HG02840 (cell line): Measurements from ENCODE around the gene STK24.

Source experiments
- ATAC-seq: cut with Tn5 transposase; IDR thresholded peaks from one replicate; pipeline ENCODE4 v1.9.1; 2021; ENCODE audit warnings: mild to moderate bottlenecking, moderate library complexity, moderate number of reproducible peaks; ENCODE audit not compliant: unreplicated experiment, low FRiP score

Gene STK24

DNA sequence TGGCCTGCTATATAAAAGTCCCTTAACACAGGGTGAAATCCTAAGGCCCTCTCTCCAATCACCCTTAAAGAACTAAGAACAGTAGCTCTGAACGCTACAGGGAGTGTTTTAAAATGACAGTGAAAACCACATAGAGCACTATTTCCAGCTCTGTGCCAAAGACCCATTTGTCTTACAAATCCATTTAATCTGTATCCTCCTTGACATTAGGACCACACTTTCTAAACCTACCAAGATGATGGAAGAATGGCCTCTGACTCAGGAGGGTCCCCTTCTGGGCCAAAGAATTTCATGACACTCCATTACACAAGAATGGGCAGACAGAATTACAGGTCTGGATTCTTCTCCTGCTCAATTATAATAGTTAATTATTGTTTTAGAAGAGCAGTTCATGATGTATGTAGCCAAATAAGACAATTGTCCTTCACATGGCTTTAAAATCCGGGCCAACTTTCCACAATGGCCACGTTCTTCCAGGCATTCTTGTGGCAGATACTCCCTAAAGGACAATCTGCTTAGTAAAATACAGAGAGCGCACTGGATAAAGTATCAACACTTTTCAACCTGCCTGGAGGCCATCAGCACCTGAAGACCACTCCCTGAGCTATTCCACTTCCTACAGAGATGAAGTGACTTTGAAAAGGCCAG is 61.0 kb downstream of the STK24 start:
- peak; percentile 40 for ATAC-seq

DNA sequence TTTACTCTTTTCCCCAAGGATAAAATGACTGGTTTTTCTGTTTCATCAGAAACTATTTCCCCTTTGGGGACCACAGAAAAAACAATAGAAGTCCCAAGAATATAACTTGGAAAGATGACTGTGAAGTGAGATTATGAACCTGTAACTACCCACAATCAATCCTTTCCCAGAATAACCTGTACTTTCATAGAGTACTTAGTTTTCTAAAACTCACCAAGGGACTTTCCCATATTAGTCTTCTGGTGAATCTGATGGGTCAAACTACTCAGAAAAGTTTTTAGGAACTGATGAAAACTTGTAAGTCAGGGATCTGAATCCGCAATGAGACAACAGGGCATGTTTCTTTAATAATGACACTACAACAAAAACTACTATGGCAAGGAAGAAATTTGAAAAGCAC is 62.6 kb downstream of the STK24 start:
- no peak for ATAC-seq

DNA sequence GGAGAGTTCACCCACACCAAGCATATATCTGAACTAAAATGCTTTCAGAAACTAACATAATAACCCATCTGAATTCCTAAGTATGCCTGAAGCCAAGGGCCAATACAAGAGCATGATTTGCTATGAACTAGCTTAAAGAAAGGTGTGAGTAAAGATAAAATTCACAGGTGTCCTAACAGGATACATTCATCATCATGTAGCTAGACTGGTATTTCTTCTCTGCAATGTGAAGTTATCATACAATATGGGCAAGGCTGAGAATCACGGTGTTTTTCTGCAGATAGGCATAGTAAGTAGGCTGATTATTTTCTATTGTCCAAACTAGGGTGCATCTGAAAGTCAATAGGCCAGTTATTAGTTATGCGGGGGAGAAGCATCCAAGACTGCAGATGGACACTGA is 63.1 kb downstream of the STK24 start:
- ATAC-seq, result no peak

DNA sequence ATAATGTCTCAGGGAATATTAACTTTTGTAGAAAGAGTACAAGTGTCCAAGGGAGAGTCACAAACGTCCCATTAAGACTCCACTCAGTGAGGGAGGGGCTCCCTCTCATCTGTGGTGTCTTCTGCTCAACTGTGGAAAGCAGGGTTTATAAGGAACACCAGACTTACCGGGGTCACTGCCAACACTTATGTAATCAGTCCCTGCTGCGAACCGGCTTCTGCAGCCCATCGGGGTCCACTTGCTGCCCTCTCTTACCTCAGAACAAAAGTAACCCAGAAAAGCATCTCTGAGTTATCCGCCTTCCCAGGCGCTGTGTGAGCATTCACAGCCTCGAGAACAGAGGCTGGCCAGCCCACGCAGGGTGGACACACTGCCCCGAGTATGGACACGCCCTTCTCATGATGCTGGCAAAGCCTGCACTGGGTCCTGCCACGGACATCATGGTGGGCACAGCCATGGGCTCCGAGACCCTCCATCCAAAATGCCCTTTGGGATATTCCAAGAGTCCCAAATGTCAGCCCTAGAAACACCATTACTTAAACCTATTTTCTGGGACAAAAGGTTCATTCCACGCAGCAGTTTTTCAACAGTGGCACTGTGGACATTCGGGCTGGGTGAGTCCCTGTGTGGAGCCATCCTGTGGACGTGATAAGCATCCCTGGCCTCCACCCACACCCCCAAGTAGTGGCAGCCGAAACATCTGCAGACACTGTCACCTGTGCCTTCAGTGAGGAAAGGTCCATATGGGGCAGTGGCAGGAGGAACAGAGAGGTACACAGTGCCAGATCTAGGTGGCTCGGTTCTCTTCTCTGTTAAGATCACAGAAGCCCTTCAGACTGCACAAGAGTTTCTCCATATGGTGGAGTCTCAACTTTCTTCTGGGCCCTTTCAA is 63.9 kb downstream of the STK24 start:
- no peak for ATAC-seq

DNA sequence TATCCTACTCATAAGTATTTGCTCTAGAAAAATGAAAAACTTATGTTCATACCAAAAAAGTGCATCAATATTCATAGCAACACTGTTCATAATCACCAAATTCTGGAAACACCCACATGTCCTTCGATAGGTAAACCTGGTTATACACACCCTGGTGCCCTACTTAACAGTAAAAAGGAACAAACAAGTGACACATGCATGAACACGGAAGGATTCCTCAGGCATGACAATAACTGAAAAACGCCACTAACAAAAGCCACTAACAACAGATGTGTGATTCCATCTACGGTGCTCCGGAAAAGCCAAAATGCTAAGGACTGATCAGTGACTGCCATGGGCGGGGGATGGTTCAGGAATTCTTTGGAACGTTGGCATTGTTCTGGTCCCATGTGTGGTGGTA is 65.5 kb downstream of the STK24 start:
- ATAC-seq, result no peak

DNA sequence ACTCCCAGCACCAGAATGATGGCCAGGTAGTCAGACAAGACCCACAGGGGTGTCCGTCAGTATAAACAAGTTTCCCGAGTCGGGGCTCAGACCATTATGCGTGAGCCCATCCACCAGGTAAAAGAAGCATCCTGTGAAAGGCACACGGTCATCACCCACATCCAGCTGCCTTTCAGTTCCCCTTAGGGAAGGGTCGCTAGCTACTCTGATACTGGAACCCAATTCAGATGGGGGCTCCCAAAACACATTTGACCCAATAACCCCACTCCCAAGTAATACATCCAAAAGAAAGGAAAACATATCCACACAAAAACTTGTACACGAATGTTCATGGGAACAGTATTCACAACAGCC is 66.8 kb downstream of the STK24 start:
- no peak for ATAC-seq

DNA sequence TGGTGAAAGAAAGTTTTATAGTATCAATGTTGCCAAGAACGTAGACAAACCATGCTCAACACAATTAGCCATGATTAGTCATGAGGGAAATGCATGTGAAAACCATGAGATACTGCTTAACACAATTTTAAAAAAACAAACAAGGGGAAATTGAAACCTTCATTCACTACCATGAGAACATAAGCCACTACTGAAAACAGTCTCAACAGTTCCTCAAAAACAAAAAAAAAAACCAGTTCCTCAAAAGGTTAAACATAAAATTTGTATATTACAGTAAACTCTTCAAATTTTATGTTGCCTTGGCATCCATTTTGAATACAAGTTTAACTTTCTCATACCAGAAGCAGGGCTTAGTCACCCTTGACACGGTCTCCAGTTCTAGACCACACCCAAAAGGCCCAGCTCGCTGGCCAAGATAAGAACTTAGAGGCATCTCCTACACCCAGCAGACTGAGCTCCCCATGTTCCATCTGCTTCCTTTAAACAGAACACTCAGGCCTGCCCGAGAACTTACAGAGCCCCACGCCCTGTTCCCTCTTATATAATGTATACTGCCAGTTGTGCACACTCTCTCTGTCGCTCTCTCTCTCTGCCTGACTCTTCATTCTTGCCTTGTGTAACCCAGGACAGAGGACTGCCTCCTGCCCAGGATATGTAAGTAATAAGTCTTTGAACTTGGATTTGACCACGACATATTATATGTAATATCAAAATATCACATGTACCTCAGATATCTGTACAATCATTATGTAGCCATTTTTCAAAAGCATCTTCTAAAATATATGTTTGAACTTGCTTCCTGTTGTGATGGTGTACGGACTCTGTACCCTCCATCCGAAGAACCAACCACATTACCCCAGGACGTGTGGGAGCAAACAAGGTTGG is 67.4 kb downstream of the STK24 start:
- ATAC-seq, result peak; percentile 54

DNA sequence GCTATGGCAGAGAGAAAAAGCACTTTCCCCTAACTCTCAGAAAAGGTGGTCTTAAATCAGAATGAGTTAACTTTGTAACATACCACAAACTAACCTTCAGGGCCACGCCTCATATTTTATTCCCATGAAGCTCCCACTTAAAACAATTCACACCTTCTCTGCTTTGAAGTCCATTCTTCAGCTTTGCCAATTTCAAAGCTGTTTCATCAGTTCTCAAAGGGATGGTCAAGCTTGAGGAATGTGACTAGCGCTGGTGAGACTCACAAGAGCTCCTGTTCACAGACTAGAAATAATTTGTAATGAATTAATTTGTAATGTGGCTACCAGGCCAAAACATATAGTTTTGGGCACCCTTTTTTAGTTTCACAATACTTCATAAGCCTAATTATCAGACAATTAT is 68.2 kb downstream of the STK24 start:
- ATAC-seq, result no peak

DNA sequence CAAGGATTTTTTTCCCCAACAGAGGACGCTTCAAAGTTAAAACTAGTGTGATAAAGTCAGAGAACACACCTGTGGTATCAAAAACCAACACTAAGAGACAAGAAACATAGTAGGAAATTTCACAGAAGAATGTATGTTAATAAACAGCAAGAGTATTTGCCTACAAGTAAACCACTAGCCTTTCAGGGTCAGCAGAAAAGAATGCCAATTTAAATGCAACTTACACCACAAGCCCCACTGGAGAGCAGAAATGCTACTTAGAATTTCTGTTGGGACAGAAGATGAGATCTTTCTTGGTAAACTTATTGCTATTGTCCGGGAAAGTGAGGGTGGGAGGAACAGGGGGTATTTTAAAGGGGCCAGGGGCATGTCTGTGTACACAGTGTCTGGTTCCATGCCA is 68.6 kb downstream of the STK24 start:
- no peak for ATAC-seq

DNA sequence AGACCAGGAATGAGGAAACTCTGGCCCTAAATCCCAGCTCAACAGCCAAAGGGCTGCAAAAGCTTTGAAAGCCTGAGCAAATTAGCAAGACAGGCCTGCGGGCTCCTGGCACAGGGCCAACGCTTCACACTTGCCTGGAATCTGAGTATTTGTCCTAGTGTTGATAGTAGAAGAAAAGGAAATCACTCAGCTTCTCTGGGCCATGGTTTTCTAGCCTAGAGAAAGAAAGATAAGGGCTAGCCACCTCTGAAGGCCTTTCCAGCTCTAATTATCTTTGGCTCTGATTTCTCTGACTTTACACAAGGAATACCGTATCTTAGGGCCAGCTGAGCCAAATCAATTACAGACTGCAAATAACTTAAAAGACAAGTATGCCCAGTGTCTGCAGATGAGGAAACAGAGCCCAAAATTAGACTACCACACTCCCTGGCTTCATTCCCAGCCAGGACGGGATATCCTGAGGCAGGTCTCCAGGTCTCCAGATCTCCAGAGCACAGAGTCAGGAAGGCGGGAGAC is 69.6 kb downstream of the STK24 start:
- ATAC-seq, result no peak

DNA sequence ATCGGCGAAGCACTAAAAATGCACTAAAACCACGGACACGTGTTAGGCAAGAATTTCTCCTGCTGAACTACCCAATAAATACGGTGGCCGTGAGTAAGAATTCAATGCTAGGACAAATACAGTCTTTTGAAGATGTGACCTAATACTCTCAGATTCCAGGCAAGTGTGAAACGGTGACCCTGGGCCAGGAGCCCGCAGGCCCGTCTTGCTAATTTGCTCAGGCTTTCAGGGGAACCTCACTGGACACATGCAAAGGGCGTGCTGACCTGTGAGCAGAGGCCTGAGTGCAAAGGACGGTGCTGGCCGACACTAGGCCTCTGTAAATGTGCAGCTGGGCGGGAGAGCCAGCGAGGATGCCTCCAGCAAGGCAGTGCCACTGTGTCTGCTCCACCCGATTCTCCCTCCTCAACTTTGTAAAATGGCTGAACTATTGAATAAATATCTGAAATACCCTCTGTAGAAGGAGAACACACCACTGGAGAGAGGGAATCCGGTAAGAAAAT is 70.1 kb downstream of the STK24 start:
- no peak for ATAC-seq

DNA sequence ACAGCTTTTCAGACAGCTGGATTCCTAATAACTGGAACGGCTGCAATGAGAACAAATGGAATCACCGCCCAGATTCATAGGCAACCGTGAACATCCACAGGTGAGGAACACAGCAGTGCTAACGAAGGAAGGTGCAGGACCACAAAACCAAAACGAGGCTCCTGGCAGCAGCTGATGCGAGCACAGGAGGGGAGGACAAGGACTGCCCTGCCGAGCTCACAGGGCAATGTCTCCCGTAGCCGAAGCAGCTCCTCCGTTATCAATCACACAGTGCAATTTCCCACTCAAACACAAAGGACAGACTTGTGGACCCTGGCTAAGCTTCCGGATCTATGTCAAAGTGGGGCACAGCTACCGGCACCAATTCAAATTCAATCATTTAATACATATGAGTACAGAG is 70.6 kb downstream of the STK24 start:
- no peak for ATAC-seq

DNA sequence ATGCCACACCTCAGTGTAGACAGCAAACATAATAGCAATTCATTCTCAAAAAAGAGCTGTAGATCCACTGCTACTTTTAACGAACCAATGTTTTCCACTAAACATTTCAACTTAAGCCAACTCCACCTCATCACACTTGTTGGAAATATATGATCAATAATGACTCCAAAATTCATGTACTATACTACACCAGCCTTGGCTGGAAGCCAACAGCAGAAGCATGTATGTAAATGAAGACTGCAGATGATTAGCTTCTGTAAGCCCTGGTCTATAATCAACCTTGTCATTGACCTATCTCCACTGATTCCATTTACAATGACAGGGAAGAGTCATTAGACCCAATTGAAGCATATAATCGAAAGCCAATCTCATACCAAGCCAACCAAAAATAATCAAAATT is 71.7 kb downstream of the STK24 start:
- no peak for ATAC-seq

DNA sequence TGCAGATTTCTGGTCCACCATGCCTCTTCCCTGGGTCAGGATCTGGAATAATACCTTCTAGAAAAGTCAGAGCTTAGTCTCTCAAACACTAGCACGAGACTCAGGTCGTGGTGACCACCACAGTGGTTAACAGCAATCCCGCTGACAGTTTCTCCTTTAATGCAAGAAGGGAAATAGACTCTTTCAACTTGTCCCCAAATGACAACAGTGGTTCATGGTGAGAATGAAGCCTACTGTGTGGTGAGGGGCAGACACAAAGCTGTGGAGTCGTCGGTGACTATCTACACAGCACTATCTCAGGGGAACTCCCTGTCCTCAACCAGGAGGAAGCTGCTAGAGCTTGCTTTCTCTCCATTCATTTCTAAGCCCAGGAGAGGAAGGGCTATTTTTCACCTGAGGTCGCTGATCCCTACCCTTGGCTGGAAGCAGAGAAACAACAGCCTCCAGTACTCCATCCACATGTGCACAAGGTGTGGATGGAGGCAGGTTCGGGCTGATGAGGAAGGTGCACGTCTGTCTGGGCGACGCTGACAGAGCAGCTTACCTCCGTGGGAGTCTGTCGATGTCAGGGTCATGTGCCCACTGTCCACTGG is 72.4 kb downstream of the STK24 start:
- no peak for ATAC-seq

DNA sequence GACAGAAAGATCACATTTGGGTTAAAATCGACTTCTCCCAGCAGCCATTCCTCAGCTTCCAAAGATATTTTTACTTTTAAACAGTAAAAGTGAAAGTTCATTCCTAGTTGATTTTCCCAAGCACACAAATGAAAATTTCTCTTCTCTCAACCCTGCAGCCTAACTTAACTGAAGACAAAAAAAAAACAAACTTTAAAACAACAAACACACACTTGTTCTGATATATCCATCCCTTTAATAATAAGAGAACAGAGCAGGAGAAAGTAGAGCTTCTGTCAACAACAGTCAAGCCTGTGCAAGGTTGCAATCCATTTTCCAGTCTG is 72.9 kb downstream of the STK24 start:
- ATAC-seq, result no peak

DNA sequence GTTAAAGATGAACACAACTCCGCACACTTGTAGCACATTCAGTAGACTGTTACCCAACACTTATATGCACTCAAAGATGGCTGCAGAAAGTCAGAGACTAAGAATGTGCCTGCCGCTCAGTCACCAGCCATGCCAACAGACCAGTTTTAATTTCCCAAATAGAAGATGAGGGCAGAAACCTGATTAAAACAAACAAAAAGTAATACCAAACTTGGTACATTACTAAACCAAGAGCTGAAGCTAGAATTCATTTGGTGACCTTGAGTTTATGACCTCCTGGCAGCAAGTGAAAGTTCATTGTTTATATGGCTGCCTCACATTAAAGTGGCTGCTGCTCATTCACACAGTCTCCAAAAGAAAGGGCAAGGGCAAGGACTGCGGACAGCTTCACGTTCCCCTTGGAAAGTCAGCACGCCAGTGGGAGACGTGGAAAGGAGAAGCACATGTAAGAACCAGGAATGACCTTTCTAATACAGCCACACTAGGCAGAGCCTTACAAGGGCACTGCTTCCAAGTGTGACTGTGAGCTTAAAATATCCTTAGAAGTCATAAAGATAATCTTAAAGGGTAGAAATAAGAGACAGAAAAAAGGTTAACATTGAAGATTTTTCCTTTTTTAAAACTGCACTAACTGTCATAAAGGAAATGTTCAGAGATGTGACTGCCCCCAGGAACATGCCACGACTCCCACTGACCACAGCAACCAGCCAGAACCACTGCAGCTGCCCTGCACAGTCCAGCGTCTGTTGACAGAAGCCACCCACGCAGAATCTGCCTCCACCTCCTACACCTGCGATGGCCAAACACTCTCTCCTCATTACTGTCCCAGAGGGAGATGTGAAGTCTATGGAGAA is 73.5 kb downstream of the STK24 start:
- ATAC-seq, result no peak

DNA sequence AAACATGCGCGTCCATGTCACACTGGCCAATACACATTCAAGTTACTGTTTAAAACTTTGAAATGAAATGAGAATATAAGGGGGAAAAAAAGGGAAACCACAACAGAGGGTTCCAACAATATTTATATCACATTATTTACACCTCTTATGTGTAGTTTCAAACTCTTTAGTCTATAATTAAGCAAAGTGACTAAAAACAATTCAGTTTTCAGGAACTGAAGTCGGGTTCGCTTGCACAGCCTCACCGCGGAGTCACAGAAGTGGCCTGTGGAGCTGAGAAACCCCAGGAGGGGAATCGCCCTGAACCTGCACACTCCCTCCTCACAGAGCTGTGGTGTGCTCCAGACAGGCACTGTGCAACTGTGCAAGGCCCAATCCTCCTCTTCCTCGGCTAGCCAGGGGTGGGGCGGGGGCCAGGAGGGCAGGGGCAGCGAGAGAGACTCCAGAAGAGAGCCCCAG is 75.9 kb downstream of the STK24 start:
- ATAC-seq, result peak; percentile 74

DNA sequence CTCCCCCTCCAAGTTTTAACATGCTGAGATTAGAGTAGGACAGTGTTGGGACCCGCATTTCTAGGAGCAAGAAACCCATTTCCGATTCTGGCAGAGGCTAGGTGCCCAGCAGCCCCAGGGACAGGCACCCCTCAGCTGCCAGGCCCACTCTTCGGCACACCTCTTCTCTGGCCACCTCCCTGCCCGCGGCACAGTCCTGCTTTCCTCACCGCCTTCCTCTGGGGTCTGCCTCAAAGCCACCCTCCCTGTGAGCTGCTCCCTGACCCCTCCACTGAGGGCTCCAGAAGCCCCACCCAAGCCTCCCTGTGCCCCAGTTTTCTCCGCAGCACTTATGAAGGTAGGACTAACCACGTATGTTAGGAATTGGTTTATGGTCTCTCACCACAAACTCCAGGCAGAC is 79.9 kb downstream of the STK24 start:
- ATAC-seq, result no peak

DNA sequence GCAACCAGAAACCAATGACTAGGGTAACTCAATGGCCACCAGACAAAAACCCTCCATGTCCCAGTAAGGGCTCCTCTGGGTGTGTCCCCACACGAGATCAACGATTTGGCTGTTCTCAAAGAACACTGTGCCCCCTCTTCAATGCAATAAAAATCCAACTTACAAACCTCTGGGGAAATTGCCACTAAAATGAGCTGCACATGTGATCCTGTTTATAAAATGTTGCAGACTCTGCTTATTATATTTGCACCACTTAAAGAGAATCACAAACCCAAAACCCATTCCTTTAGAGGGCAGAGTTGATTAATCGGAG is 80.5 kb downstream of the STK24 start:
- no peak for ATAC-seq
